AG09309 (cell line): Measurements from ENCODE around the gene IGSF23.
A peak's percentile ranks its signal among the peaks of the same experiment; 100 is the strongest.
"Not testable (repeated sequence)": the region's sequence is repeated elsewhere in the genome, so short reads cannot be mapped to it uniquely, and the experiment has no call there.

Experiments
- DNase-seq: peaks from one replicate; pipeline ENCODE4 v3.0.0-alpha.2; 2010; ENCODE audit warnings: low read depth
- H3K4me3 ChIP-seq: 2 replicates; pipeline ENCODE4 v1.5.1; 2011; ENCODE audit warnings: mild to moderate bottlenecking, low read depth, low read length, moderate library complexity; ENCODE audit not compliant: control insufficient read depth
- CTCF ChIP-seq: IDR thresholded peaks from 2 replicates; pipeline ENCODE4 v1.5.1; 2011; ENCODE audit warnings: mild to moderate bottlenecking, low read depth, low read length, inconsistent platforms; ENCODE audit not compliant: insufficient read depth, control insufficient read depth; ENCODE audit errors: missing control alignments

IGSF23 gene

GRCh38 chr19:44620667-44621066, 7.3 kb downstream of the IGSF23 start:
- TF ChIP-seq CTCF, result no peak
- DNase-seq, result no peak
- H3K4me3 ChIP-seq, result no peak overlapping the region

GRCh38 chr19:44621367-44621766, 8.0 kb downstream of the IGSF23 start:
- H3K4me3 ChIP-seq, result no peak overlapping the region
- no peak for TF ChIP-seq CTCF
- DNase-seq, result no peak

- peak; percentile 34 for DNase-seq
Measured at GRCh38 chr19:44623080-44623479, 9.7 kb downstream of the IGSF23 start.

GRCh38 chr19:44623626-44624025, 10.3 kb downstream of the IGSF23 start:
- no peak for DNase-seq
- no peak for TF ChIP-seq CTCF
- no peak overlapping the region for H3K4me3 ChIP-seq

More at GRCh38 chr19:44623080-44623479, 9.7 kb downstream of the IGSF23 start:
- TF ChIP-seq CTCF, result no peak
- no peak overlapping the region for H3K4me3 ChIP-seq

GRCh38 chr19:44624840-44625354, 11.5 kb downstream of the IGSF23 start:
- TF ChIP-seq CTCF, result no peak
- DNase-seq, result no peak
- H3K4me3 ChIP-seq, result no peak overlapping the region

- not testable (repeated sequence) for DNase-seq, H3K4me3 ChIP-seq
Measured at GRCh38 chr19:44625637-44626036, 12.3 kb downstream of the IGSF23 start.

GRCh38 chr19:44626048-44626624, 12.8 kb downstream of the IGSF23 start:
- no peak overlapping the region for H3K4me3 ChIP-seq
- peak; percentile 84 for DNase-seq
- TF ChIP-seq CTCF, result no peak
